ENCODE measurements around the gene KRT13. TPM values are rescaled to one million over a fixed set of nuclear protein-coding genes. Genes with fewer than 3 reads are reported as not detected.

KRT13 gene
- total and polyA plus RNA-seq, 2 experiments from 2014 or later = not detected

GRCh38 chr17:41510251-41511065 is 5.0 kb upstream of the KRT13 start:
- H3K4me1 ChIP-seq (ENCODE audit: low read depth) = no peaks in the 10 kb centered on the region
- no peaks in the 10 kb centered on the region for H3K36me3 ChIP-seq
- no peaks in the 10 kb centered on the region for H3K27me3 ChIP-seq
- no peak overlapping the region for H3K27ac ChIP-seq
- no peak for DNase-seq (ENCODE audit: low read depth in 1 of 2, low spot score in 1 of 2)
- no peaks in the 10 kb centered on the region for H3K9me3 ChIP-seq (ENCODE audit: low read depth)
- H3K4me3 ChIP-seq = no peak overlapping the region
- TF ChIP-seq, protein P1, sequence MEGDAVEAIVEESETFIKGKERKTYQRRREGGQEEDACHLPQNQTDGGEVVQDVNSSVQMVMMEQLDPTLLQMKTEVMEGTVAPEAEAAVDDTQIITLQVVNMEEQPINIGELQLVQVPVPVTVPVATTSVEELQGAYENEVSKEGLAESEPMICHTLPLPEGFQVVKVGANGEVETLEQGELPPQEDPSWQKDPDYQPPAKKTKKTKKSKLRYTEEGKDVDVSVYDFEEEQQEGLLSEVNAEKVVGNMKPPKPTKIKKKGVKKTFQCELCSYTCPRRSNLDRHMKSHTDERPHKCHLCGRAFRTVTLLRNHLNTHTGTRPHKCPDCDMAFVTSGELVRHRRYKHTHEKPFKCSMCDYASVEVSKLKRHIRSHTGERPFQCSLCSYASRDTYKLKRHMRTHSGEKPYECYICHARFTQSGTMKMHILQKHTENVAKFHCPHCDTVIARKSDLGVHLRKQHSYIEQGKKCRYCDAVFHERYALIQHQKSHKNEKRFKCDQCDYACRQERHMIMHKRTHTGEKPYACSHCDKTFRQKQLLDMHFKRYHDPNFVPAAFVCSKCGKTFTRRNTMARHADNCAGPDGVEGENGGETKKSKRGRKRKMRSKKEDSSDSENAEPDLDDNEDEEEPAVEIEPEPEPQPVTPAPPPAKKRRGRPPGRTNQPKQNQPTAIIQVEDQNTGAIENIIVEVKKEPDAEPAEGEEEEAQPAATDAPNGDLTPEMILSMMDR (IDR thresholded peaks at IDR 0.05; ENCODE audit: low read depth, low read length) = no peak

DNA sequence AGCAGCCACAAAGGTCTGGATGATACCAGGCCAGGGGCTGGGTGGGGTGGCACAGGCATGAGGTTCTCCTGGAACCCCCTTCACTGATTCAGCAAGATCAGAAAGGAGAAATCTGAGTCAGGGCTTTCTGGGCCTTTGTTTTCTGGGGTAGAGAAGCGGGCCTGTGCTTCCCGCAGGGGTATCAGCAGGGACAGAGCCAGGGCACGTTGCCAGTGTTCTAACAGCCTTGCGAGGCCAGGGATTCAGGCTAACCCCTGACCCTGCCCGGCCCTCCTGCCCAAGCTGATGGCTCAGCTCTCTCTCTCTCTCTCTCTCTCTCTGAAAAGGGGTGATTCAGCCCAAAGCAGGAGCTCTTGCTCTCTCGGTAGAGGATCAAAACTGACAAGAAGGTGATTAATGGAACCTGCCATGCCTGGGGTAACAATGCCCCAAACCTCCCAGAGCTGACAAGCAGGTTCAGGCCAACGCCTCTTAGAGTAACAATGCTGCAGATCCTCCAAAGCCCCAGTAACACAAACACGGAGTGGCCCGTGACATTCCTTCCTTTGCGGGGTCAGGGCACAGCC is 2.0 kb upstream of the KRT13 start:
- TF ChIP-seq, protein P1 (IDR thresholded peaks at IDR 0.05; ENCODE audit: low read depth, low read length) = no peak
- H3K4me3 ChIP-seq = no peak overlapping the region
- H3K27me3 ChIP-seq = no peaks in the 10 kb centered on the region
- no peaks in the 10 kb centered on the region for H3K9me3 ChIP-seq (ENCODE audit: low read depth)
- no peaks in the 10 kb centered on the region for H3K4me1 ChIP-seq (ENCODE audit: low read depth)
- DNase-seq (ENCODE audit: low read depth in 1 of 2, low spot score in 1 of 2) = no peak
- H3K27ac ChIP-seq = no peak overlapping the region
- no peaks in the 10 kb centered on the region for H3K36me3 ChIP-seq

GRCh38 chr17:41505809-41506767 is 676 bp upstream of the KRT13 start:
- Histone ChIP-seq H3K9me3 (ENCODE audit: low read depth) (no peaks in the 10 kb centered on the region), H3K4me1 (ENCODE audit: low read depth) (no peaks in the 10 kb centered on the region), H3K27me3 (no peaks in the 10 kb centered on the region), H3K27ac (no peak overlapping the region), H3K4me3 (no peak overlapping the region), H3K36me3 (no peaks in the 10 kb centered on the region)
- TF ChIP-seq, protein P1 (IDR thresholded peaks at IDR 0.05; ENCODE audit: low read depth, low read length) = no peak
- no peak for DNase-seq (ENCODE audit: low read depth in 1 of 2, low spot score in 1 of 2)

DNA sequence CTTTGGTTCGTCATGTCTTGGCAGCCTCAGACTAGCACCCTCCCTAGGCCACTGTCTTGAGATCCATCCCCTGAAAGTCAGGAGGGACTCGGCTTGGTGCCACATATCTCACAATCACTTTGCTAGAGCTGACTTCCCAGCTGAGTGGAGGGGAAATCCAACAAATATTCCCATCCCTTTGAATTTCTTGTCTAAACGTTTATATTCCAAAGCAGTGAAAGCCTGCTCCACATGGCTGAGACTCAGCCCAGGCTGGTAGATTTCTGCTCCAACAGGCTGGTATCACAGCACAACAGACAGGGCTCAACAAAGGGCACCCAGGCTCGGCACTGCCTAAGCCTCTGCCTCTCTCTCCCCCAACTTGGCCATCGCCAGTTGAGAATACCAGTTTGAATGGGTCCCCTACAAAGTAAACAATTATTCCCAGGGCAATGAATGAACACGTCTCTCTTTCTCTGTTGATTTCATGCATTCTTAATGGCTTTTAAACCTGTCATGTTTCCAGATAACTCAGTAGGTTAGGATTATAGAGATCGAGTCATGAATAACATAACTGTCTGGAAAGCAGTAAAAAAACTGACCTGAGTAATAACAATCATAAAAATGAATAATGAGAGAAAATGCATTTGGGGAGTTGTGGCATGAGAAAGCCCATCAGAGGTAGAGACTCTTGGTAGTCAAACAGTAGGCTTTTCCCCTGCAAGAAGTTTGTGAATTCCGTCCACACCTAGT is 1.0 kb downstream of the KRT13 start:
- no peaks in the 10 kb centered on the region for H3K4me1 ChIP-seq (ENCODE audit: low read depth)

More for the DNA sequence above, 1.0 kb downstream of the KRT13 start:
- no peak for DNase-seq (ENCODE audit: low read depth in 1 of 2, low spot score in 1 of 2)
- TF ChIP-seq, protein P1 (IDR thresholded peaks at IDR 0.05; ENCODE audit: low read depth, low read length) = no peak
- H3K27me3 ChIP-seq = no peaks in the 10 kb centered on the region
- H3K36me3 ChIP-seq = no peaks in the 10 kb centered on the region
- H3K27ac ChIP-seq = no peak overlapping the region
- H3K4me3 ChIP-seq = no peak overlapping the region
- no peaks in the 10 kb centered on the region for H3K9me3 ChIP-seq (ENCODE audit: low read depth)

Data from cardiac muscle cell (in vitro differentiated cells and primary cell).